Astrocyte of the spinal cord (primary cell): ENCODE measurements around the gene ADGRB3.

Experiments
- DNase-seq: peaks from one replicate; pipeline ENCODE4 v3.0.0; 2011; ENCODE audit warnings: low read depth, low spot score
- H3K4me3 ChIP-seq: 2 replicates; pipeline ENCODE4 v1.5.1; 2011; ENCODE audit warnings: low read depth, mild to moderate bottlenecking, low read length, moderate library complexity
- CTCF ChIP-seq: IDR thresholded peaks from 2 replicates; pipeline ENCODE4 v1.5.1; 2012; ENCODE audit warnings: low read depth, mild to moderate bottlenecking, low read length, inconsistent platforms
- in situ Hi-C: cut with HindIII; loops from 2 replicates; pipeline ENCODE4 v1.10.0; 2017; ENCODE audit warnings: low sequenced_read_pairs

ADGRB3 gene

DNA sequence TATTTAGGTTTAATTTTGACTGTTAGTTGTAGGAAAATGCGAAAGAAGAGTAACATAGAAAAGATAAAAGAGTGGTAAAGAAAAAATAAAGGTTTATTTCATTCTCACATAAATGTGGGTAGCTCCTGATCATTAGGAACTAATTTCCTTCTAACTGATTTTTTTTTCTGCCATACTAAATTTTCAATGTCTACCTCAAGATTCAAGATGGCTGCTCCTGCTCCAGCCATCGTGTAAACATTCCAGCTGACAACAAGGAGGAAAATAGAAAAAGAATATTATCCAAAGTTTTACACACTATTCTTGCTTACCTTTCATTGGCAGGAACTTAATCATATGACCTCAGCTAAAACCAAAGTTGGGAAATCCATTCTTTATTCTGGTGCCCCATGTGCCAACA lies 673.5 kb downstream of the ADGRB3 start:
- in situ Hi-C loops: no loop called here
- TF ChIP-seq CTCF: no peak
- no peak overlapping the region for H3K4me3 ChIP-seq
- no peak for DNase-seq

GRCh38 chr6:69311888-69312287 lies 676.8 kb downstream of the ADGRB3 start:
- DNase-seq: no peak
- H3K4me3 ChIP-seq: no peak overlapping the region
- TF ChIP-seq CTCF: no peak
- in situ Hi-C loops: no loop called here

GRCh38 chr6:69314001-69314400 lies 678.9 kb downstream of the ADGRB3 start:
- no peak for TF ChIP-seq CTCF
- in situ Hi-C loops: no loop called here
- no peak overlapping the region for H3K4me3 ChIP-seq
- no peak for DNase-seq

- TF ChIP-seq CTCF: no peak
- H3K4me3 ChIP-seq: no peak overlapping the region
- in situ Hi-C loops: no loop called here
- no peak for DNase-seq
These were observed 679.4 kb downstream of the ADGRB3 start for GRCh38 chr6:69314531-69314930.

DNA sequence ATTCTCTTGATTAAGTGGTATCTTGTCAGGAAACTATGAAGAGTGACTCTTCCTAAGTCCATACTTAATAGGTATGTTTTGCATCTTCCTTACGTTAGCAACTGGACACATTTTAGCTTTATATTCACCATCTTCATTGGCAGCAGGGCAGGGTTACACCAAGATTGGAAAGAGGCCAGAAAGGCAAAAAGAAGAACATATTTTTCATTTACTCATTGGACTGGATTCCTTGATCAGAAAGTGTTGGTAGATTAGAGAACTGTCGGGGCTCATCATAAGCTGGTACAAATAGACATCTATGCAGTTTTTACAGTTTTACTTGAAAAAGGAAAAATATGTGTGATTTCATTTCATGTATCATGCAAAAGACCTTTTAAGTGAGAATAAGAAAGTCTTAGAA lies 696.8 kb downstream of the ADGRB3 start:
- no peak for TF ChIP-seq CTCF
- H3K4me3 ChIP-seq: no peak overlapping the region
- in situ Hi-C loops: no loop called here
- DNase-seq: no peak

- in situ Hi-C loops: no loop called here
- no peak overlapping the region for H3K4me3 ChIP-seq
- TF ChIP-seq CTCF: no peak
These were observed 702.2 kb downstream of the ADGRB3 start for GRCh38 chr6:69337311-69337710.

More at GRCh38 chr6:69337311-69337710, 702.2 kb downstream of the ADGRB3 start:
- no peak for DNase-seq
